Measurements from ENCODE around the gene RFX3. TPM values are rescaled to one million over a fixed set of nuclear protein-coding genes. Genes with fewer than 3 reads are reported as not detected.

RFX3 gene
- total RNA-seq, 1 experiment from 2014 or later: 9.9 TPM

- Histone ChIP-seq H2BK12ac (ENCODE audit: insufficient read length, low read depth, low read length) (no peak overlapping the region), H3K9ac (ENCODE audit: extremely low read depth, insufficient read length, low read length) (no peak overlapping the region), H4K20me1 (ENCODE audit: control insufficient read depth, insufficient read depth, insufficient read length) (no peaks in the 10 kb centered on the region), H3K4me2 (ENCODE audit: insufficient read depth, insufficient read length, low read length) (no peak overlapping the region), H2AFZ (ENCODE audit: low read length) (no peak overlapping the region), H4K5ac (ENCODE audit: insufficient read length, low read depth, low read length) (no peak overlapping the region), H3K23ac (ENCODE audit: insufficient read length, low read depth, low read length) (no peak overlapping the region), H2BK20ac (ENCODE audit: low read depth, low read length, poor library complexity, severe bottlenecking) (no peak overlapping the region), H4K8ac (replicated peaks; ENCODE audit: insufficient read length, low read depth, low read length) (no peak overlapping the region), H2BK120ac (ENCODE audit: low read depth, low read length, poor library complexity, severe bottlenecking) (no peak overlapping the region), H2BK5ac (ENCODE audit: insufficient read length, low read length) (no peak overlapping the region), H4K91ac (ENCODE audit: insufficient read length, low read depth, low read length) (no peak overlapping the region), H3K14ac (ENCODE audit: insufficient read depth, low read length) (no peak overlapping the region), H3K4ac (ENCODE audit: low read depth, low read length) (no peak overlapping the region), H2BK15ac (ENCODE audit: low read depth, low read length) (no peak overlapping the region), H3T11ph (ENCODE audit: low read length) (no peak overlapping the region), H3K79me2 (ENCODE audit: insufficient read depth, low read length) (peaks cover 2% of the 10 kb centered on the region; the same call in 1 of the 2 replicates), H3K18ac (ENCODE audit: insufficient read length, low read depth, low read length) (no peak overlapping the region), H3K4me1 (ENCODE audit: insufficient read depth, low read length) (no peaks in the 10 kb centered on the region), H3K79me1 (ENCODE audit: insufficient read depth, low read depth, low read length, poor library complexity, severe bottlenecking) (peaks cover 3% of the 10 kb centered on the region), H3K9me3 (ENCODE audit: control insufficient read depth, low read depth, low read length) (no peaks in the 10 kb centered on the region), H3K27me3 (ENCODE audit: insufficient read depth, low read length) (no peaks in the 10 kb centered on the region), H2AK5ac (ENCODE audit: insufficient read length, low read length) (no peak overlapping the region), H3K56ac (ENCODE audit: insufficient read length, low read depth, low read length) (no peak overlapping the region), H3K23me2 (ENCODE audit: insufficient read length, low read depth, low read length, poor library complexity, severe bottlenecking) (no peaks in the 10 kb centered on the region), H3K27ac (ENCODE audit: insufficient read length, low read depth, low read length) (no peak overlapping the region)
- Mint-ChIP-seq H3K9me3 (no peaks in the 10 kb centered on the region), H3K4me1 (peaks cover 15 to 22% of the 10 kb centered on the region in 2 experiments), H3K4me3 (no peak overlapping the region), H3K27me3 (ENCODE audit: low read depth) (no peaks in the 10 kb centered on the region), H3K27ac (peak overlapping the region in 1 of 3 experiments; percentile 29; a peak in 1 of 7 replicates), H3K36me3 (ENCODE audit: insufficient read depth in 1 of 3, low read depth in 3 of 3) (peaks cover 0 to 5% (median 0%) of the 10 kb centered on the region in 3 experiments; a peak in 3 of 7 replicates)
- WGBS (ENCODE audit: extremely low coverage, insufficient read length, low lambda C conversion rate): no CpG with 5 or more reads among the region's 3 CpGs
- DNase-seq: no peak
- no peak for TF ChIP-seq CTCF (conservative IDR thresholded peaks at IDR 0.05)
Measured at GRCh38 chr9:3517377-3518048, 8.3 kb downstream of the RFX3 start.

Data from H9 (cell line).